K562 (cell line): Measurements from ENCODE around the gene MYO1A. TPM values are rescaled to one million over a fixed set of nuclear protein-coding genes. Genes with fewer than 3 reads are reported as not detected.
A peak's percentile ranks its signal among the peaks of the same experiment; 100 is the strongest.

ENCODE experiments used
- EP300 ChIP-seq: IDR thresholded peaks from 2 replicates; pipeline ENCODE4 v1.6.1; 2012; ENCODE audit warnings: low read length, improper control_type of control experiment
- ETV6 ChIP-seq, 3 experiments: fragments of 150-350 bp in 1 of 3; sonication (generic) in 1 of 3; formaldehyde crosslinking in 1 of 3; IDR thresholded peaks; 2 replicates each; pipeline versions ENCODE4 v1.6.1 to v1.8.0; 2014 to 2022; ENCODE audit warnings: borderline replicate concordance in 2 of 3, low read depth in 2 of 3, antibody characterized with exemption in 1 of 3, low read length in 1 of 3, mild to moderate bottlenecking in 1 of 3, missing genetic modification reagents in 1 of 3
- NRF1 ChIP-seq, 2 experiments: fragments of 450-650 bp; IDR thresholded peaks in 1 of 2; conservative IDR thresholded peaks in 1 of 2; 2 replicates each; pipeline ENCODE4 v1.6.1; 2014; ENCODE audit warnings: mild to moderate bottlenecking in 2 of 2
- PHB ChIP-seq: fragments of 250-450 bp; sonication (Bioruptor Pico); IDR thresholded peaks from 2 replicates; pipeline ENCODE4 v1.5.0; 2021
- PTBP1 ChIP-seq: fragments of 200-400 bp; formaldehyde crosslinking; IDR thresholded peaks from 2 replicates; pipeline ENCODE4 v1.6.1; 2017; ENCODE audit warnings: low read depth, low read length
- ZNF282 ChIP-seq: sonication (generic); formaldehyde crosslinking; IDR thresholded peaks from 2 replicates; pipeline ENCODE4 v1.8.1; 2023; ENCODE audit warnings: missing genetic modification reagents
- ZNF354B ChIP-seq: fragments of 250-450 bp; sonication (Bioruptor Pico); IDR thresholded peaks from 2 replicates; pipeline ENCODE4 v1.4.0; 2020
- ZZZ3 ChIP-seq: fragments of 450-650 bp; IDR thresholded peaks from 2 replicates; pipeline ENCODE4 v1.6.1; 2016; ENCODE audit warnings: antibody characterized with exemption, mild to moderate bottlenecking, moderate library complexity
- polyA plus RNA-seq, 8 experiments: library from polyadenylated mRNA; depleted of rRNA in 4 of 8; stranded (reverse) in 5 of 8; unstranded in 3 of 8; fragments of >200 nt; fragmentation: Nextera tagmentation in 2 of 8; fragmentation: Illumina TruSeq in 1 of 8; extraction: Ambion mirVana in 2 of 8; extraction: Trizol in 1 of 8; gene quantifications; 2 replicates each; pipeline versions ENCODE4 v1.2.1 to v1.2.3, GENCODE V29; 2011 to 2014; ENCODE audit warnings: inconsistent platforms in 1 of 8, missing spikeins in 1 of 8
- total RNA-seq, 7 experiments: library from RNA; depleted of rRNA in 6 of 7; stranded (reverse); fragments of >200 nt in 6 of 7; fragmentation: Illumina TruSeq in 2 of 7; extraction: Trizol in 2 of 7; gene quantifications; 2 replicates each; pipeline versions ENCODE4 v1.2.1 to v1.2.3, GENCODE V29; 2011 to 2021; ENCODE audit warnings: low replicate concordance in 1 of 7
- TF ChIP-seq, protein P1 (sequence below): fragments of 450-650 bp; formaldehyde crosslinking; IDR thresholded peaks from 2 replicates; pipeline ENCODE4 v1.4.0; 2022; ENCODE audit warnings: mild to moderate bottlenecking, moderate library complexity
- TF ChIP-seq, protein P2 (sequence below): fragments of 450-650 bp; formaldehyde crosslinking; IDR thresholded peaks from 2 replicates; pipeline ENCODE4 v1.4.0; 2022; ENCODE audit warnings: missing genetic modification characterization
- TF ChIP-seq, protein P3 (sequence below): sonication (generic); formaldehyde crosslinking; IDR thresholded peaks from 2 replicates; pipeline ENCODE4 v1.8.1; 2023; ENCODE audit warnings: mild to moderate bottlenecking, missing genetic modification reagents
- TF ChIP-seq, protein P4 (sequence below), 2 experiments: fragments of 450-650 bp in 1 of 2; sonication (generic) in 1 of 2; formaldehyde crosslinking in 1 of 2; IDR thresholded peaks in 1 of 2; conservative IDR thresholded peaks in 1 of 2; 2 replicates each; pipeline versions ENCODE4 v1.6.1 to v1.8.1; 2016 to 2023; ENCODE audit warnings: mild to moderate bottlenecking in 2 of 2, moderate library complexity in 2 of 2, inconsistent platforms in 1 of 2, missing genetic modification reagents in 1 of 2
- TF ChIP-seq, protein P5 (sequence below): fragments of 250-450 bp; sonication (Bioruptor Pico); IDR thresholded peaks from 2 replicates; pipeline ENCODE4 v1.4.0; 2020; ENCODE audit warnings: mild to moderate bottlenecking, moderate library complexity
- TF ChIP-seq, protein P6 (sequence below): fragments of 250-450 bp; sonication (Bioruptor Pico); IDR thresholded peaks from 2 replicates; pipeline ENCODE4 v1.5.0; 2021; ENCODE audit warnings: mild to moderate bottlenecking, moderate library complexity
- TF ChIP-seq, protein P7 (sequence below): fragments of 250-450 bp; sonication (Bioruptor Pico); IDR thresholded peaks from 2 replicates; pipeline ENCODE4 v1.6.1; 2021; ENCODE audit warnings: mild to moderate bottlenecking

The MYO1A gene
- total and polyA plus RNA-seq, 9 of the 15 experiments (the other 6 are each of a cell fraction or from before 2014, with no cell fraction given): 0.03 to 0.29 (median 0.14) TPM; not detected in 2

DNA sequence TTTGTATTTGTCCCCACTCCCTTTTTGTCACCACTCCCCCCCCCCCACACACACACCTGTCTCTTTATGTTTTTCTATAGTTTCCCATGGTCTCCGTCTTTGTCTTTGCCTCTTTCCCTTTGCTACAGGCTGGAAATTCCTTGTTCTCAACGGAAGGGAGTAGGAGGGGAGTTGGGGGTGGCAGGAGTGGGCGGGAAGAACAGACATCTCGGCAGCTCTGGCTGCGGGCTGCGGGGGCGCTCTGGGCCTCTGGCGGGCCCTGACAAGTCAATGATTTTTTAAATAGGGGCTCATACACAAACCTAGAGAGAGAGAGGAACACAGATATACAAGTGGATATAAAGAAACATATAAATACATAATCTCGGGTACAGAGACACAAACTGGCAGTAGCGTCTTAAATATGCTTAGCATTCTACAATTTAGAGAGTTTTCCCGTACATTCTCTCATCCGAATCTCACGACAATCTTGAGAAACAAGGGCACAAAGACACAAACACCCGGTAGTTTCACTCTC, 36.6 kb upstream of the MYO1A start (continued):
- TF ChIP-seq, protein P1, sequence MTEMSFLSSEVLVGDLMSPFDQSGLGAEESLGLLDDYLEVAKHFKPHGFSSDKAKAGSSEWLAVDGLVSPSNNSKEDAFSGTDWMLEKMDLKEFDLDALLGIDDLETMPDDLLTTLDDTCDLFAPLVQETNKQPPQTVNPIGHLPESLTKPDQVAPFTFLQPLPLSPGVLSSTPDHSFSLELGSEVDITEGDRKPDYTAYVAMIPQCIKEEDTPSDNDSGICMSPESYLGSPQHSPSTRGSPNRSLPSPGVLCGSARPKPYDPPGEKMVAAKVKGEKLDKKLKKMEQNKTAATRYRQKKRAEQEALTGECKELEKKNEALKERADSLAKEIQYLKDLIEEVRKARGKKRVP (CRISPR knock-in tag): no peak
- TF ChIP-seq PHB (CRISPR knock-in tag): no peak
- TF ChIP-seq ETV6 (IDR thresholded peaks at IDR 0.05; ENCODE audit: borderline replicate concordance in 1 of 2, low read depth in 2 of 2, low read length in 1 of 2): no peak
- TF ChIP-seq ETV6 (CRISPR knock-in tag; IDR thresholded peaks at IDR 0.05; ENCODE audit: borderline replicate concordance): no peak
- TF ChIP-seq NRF1 (conservative IDR thresholded peaks at IDR 0.05 in 1 of 2, IDR thresholded peaks at IDR 0.05 in 1 of 2): no peak
- TF ChIP-seq, protein P2, sequence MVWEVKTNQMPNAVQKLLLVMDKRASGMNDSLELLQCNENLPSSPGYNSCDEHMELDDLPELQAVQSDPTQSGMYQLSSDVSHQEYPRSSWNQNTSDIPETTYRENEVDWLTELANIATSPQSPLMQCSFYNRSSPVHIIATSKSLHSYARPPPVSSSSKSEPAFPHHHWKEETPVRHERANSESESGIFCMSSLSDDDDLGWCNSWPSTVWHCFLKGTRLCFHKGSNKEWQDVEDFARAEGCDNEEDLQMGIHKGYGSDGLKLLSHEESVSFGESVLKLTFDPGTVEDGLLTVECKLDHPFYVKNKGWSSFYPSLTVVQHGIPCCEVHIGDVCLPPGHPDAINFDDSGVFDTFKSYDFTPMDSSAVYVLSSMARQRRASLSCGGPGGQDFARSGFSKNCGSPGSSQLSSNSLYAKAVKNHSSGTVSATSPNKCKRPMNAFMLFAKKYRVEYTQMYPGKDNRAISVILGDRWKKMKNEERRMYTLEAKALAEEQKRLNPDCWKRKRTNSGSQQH (CRISPR knock-in tag): no peak
- peak; percentile 30; the same call in 1 of the 2 replicates for TF ChIP-seq EP300
- TF ChIP-seq ZZZ3: no peak
- TF ChIP-seq ZNF282 (CRISPR knock-in tag): no peak
- TF ChIP-seq, protein P3, sequence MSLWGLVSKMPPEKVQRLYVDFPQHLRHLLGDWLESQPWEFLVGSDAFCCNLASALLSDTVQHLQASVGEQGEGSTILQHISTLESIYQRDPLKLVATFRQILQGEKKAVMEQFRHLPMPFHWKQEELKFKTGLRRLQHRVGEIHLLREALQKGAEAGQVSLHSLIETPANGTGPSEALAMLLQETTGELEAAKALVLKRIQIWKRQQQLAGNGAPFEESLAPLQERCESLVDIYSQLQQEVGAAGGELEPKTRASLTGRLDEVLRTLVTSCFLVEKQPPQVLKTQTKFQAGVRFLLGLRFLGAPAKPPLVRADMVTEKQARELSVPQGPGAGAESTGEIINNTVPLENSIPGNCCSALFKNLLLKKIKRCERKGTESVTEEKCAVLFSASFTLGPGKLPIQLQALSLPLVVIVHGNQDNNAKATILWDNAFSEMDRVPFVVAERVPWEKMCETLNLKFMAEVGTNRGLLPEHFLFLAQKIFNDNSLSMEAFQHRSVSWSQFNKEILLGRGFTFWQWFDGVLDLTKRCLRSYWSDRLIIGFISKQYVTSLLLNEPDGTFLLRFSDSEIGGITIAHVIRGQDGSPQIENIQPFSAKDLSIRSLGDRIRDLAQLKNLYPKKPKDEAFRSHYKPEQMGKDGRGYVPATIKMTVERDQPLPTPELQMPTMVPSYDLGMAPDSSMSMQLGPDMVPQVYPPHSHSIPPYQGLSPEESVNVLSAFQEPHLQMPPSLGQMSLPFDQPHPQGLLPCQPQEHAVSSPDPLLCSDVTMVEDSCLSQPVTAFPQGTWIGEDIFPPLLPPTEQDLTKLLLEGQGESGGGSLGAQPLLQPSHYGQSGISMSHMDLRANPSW (CRISPR knock-in tag): no peak
- TF ChIP-seq ZNF354B (CRISPR knock-in tag): no peak
- TF ChIP-seq, protein P4, sequence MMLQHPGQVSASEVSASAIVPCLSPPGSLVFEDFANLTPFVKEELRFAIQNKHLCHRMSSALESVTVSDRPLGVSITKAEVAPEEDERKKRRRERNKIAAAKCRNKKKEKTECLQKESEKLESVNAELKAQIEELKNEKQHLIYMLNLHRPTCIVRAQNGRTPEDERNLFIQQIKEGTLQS (IDR thresholded peaks at IDR 0.05): no peak
- TF ChIP-seq, protein P4 (CRISPR knock-in tag; conservative IDR thresholded peaks at IDR 0.05): no peak
- TF ChIP-seq, protein P5, sequence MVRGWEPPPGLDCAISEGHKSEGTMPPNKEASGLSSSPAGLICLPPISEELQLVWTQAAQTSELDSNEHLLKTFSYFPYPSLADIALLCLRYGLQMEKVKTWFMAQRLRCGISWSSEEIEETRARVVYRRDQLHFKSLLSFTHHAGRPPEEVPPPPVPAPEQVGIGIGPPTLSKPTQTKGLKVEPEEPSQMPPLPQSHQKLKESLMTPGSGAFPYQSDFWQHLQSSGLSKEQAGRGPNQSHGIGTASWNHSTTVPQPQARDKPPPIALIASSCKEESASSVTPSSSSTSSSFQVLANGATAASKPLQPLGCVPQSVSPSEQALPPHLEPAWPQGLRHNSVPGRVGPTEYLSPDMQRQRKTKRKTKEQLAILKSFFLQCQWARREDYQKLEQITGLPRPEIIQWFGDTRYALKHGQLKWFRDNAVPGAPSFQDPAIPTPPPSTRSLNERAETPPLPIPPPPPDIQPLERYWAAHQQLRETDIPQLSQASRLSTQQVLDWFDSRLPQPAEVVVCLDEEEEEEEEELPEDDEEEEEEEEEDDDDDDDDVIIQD (CRISPR knock-in tag): no peak
- TF ChIP-seq, protein P6, sequence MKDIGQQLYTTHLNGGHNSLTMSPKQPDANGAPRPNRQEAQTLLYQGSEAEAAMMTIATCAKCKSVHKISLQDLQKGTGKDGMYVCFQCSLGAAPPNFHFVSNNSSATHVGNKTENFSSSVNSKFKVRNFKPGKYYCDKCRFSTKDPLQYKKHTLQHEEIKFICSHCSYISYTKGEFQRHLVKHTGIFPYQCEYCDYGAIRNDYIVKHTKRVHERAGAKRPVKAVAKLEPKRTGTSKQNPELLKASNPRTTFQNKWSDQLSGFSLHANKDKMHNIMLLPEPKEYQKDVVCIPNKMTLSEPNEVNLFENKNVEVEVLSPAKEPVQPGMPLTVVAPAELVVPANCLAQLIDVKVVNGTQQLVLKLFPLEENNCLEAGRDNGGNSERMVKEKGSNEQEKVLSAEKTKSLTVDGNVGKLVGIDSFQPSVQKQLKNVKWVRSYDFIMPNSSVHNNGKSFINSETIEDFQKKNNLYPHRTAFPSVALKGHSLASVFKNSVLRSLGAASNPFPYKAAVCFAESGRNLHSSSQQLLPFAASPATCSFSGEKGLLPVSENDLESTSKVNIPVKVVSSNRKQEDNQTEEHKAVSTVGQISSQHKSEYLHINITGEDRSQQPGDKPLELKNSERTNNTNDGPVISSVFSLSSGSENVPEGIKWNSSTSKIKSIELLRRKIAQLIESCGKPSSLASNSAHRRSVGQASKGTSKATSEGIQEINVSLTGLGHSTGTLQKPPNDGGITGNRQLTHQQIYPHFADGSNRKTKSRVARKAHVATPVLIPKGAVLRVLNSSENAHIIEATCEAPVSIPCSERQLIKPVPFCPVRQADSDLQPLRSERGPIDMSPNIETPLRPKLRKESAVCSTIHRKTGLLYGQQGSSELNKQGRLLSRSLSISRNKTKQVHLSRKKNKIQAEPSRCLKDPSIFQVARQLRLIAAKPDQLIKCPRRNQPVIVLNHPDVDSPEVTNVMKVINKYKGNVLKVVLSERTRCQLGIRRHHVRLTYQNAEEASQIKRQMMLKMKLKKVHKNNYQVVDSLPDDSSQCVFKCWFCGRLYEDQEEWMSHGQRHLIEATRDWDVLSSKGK (CRISPR knock-in tag): no peak
- TF ChIP-seq PTBP1: no peak
- TF ChIP-seq, protein P7, sequence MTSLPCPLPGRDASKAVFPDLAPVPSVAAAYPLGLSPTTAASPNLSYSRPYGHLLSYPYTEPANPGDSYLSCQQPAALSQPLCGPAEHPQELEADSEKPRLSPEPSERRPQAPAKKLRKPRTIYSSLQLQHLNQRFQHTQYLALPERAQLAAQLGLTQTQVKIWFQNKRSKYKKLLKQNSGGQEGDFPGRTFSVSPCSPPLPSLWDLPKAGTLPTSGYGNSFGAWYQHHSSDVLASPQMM: no peak
